GM12878 (cell line): ENCODE measurements around the gene MEGF11. TPM values are rescaled to one million over a fixed set of nuclear protein-coding genes. Genes with fewer than 3 reads are reported as not detected.

Source experiments
- ATAC-seq: fragments of 200-7000 bp; cut with Tn5 transposase; 3 replicates; pipeline ENCODE4 v1.9.1; 2020; ENCODE audit warnings: mild to moderate bottlenecking, moderate library complexity
- BruUV-seq: library from RNA; stranded (reverse); fragments of 400-500 nt; replicated peaks from 2 replicates; lab custom pipeline; 2021; lab: Mats Ljungman, UMichigan
- CTCF ChIA-PET: fragments of 300-600 bp; sonication (Branson Sonifier 250); formaldehyde crosslinking; extraction: SDS; loops from one replicate; lab custom pipeline; 2021; ENCODE audit warnings: inconsistent platforms; lab: Yijun Ruan, JAX
- POLR2A ChIA-PET: fragments of 350-600 bp; formaldehyde crosslinking; extraction: SDS; loops from one replicate; lab custom pipeline; 2021; ENCODE audit warnings: inconsistent platforms; lab: Charles Lee
- RAD21 ChIA-PET: fragments of 300-600 bp; sonication (Branson Sonifier 250); formaldehyde crosslinking; loops from one replicate; lab custom pipeline; 2023; ENCODE audit warnings: antibody characterized with exemption; ENCODE audit not compliant: unreplicated experiment; lab: Charles Lee
- SMC1A ChIA-PET: fragments of 300-600 bp; sonication (Branson Sonifier 250); formaldehyde crosslinking; loops from one replicate; lab custom pipeline; 2023; ENCODE audit not compliant: unreplicated experiment, uncharacterized antibody; lab: Charles Lee
- DNase-seq: peaks from one replicate; pipeline ENCODE4 v3.0.0-alpha.2; 2011; ENCODE audit warnings: low read depth, low spot score
- FAIRE-seq: peaks from 3 replicates; lab custom pipeline; 2011; peaks lifted over from hg19 to GRCh38; lab: Jason Lieb, UNC
- H2AFZ ChIP-seq: 2 replicates; pipeline ENCODE4 v1.6.0; 2011; ENCODE audit warnings: low read depth, low read length, control low read depth; ENCODE audit not compliant: control insufficient read depth
- H3K27ac ChIP-seq: 2 replicates; pipeline ENCODE4 v1.5.1; 2011; ENCODE audit warnings: control low read depth; ENCODE audit not compliant: control insufficient read depth, insufficient read depth
- H3K27me3 ChIP-seq, 2 experiments: replicated peaks in 1 of 2; 2 replicates each; pipeline versions ENCODE4 v1.6.0 to v1.6.1; 2011; ENCODE audit warnings: low read length in 1 of 2; ENCODE audit not compliant: control insufficient read depth in 2 of 2, insufficient read depth in 2 of 2
- H3K36me3 ChIP-seq, 2 experiments: 2 replicates each; pipeline ENCODE4 v1.5.1; 2011; ENCODE audit warnings: low read length in 1 of 2; ENCODE audit not compliant: control insufficient read depth in 2 of 2, insufficient read depth in 2 of 2
- H3K4me1 ChIP-seq: 2 replicates; pipeline ENCODE4 v1.6.1; 2011; ENCODE audit warnings: mild to moderate bottlenecking, low read length, moderate library complexity, mixed read lengths; ENCODE audit not compliant: control insufficient read depth, insufficient read depth
- H3K4me2 ChIP-seq: 2 replicates; pipeline ENCODE4 v1.6.0; 2011; ENCODE audit warnings: control low read depth; ENCODE audit not compliant: control insufficient read depth, insufficient read depth
- H3K4me3 ChIP-seq: fragments of 200-600 bp; sonication (generic); 2 replicates; pipeline ENCODE4 v1.5.1; 2016
- H3K79me2 ChIP-seq: 2 replicates; pipeline ENCODE4 v1.6.0; 2011; ENCODE audit warnings: low read length; ENCODE audit not compliant: control insufficient read depth, insufficient read depth
- H3K9ac ChIP-seq: 2 replicates; pipeline ENCODE4 v1.8.0; 2011; ENCODE audit warnings: low read length, control low read depth, mixed read lengths; ENCODE audit not compliant: control insufficient read depth, insufficient read depth
- H3K9me3 ChIP-seq: replicated peaks from 3 replicates; pipeline ENCODE4 v1.5.1; 2011; ENCODE audit warnings: mild to moderate bottlenecking, low read length; ENCODE audit not compliant: control insufficient read depth, insufficient read depth
- H4K20me1 ChIP-seq: 2 replicates; pipeline ENCODE4 v1.6.0; 2011; ENCODE audit not compliant: control insufficient read depth, insufficient read depth
- E4F1 ChIP-seq: fragments of 450-650 bp; IDR thresholded peaks from 2 replicates; pipeline ENCODE4 v1.6.1; 2018; ENCODE audit warnings: borderline replicate concordance, mild to moderate bottlenecking; ENCODE audit not compliant: partially characterized antibody
- MTA2 ChIP-seq: fragments of 450-650 bp; IDR thresholded peaks from 2 replicates; pipeline ENCODE4 v1.6.1; 2016; ENCODE audit warnings: low read depth, mild to moderate bottlenecking, moderate library complexity
- RB1 ChIP-seq: fragments of 450-650 bp; formaldehyde crosslinking; IDR thresholded peaks from 2 replicates; pipeline ENCODE4 v1.6.1; 2017; ENCODE audit warnings: mild to moderate bottlenecking, borderline replicate concordance
- RELB ChIP-seq: fragments of 450-650 bp; IDR thresholded peaks from 2 replicates; pipeline ENCODE4 v1.6.1; 2017; ENCODE audit warnings: low read depth, mild to moderate bottlenecking, moderate library complexity
- SUPT20H ChIP-seq: IDR thresholded peaks from 2 replicates; pipeline ENCODE4 v1.6.1; 2011; ENCODE audit warnings: low read depth, mild to moderate bottlenecking, low read length, moderate library complexity, borderline replicate concordance; ENCODE audit not compliant: control insufficient read depth
- ZNF384 ChIP-seq: IDR thresholded peaks from 2 replicates; pipeline ENCODE4 v1.6.1; 2012; ENCODE audit warnings: low read depth, mild to moderate bottlenecking, low read length, improper control_type of control experiment, borderline replicate concordance
- WGBS: methylation state at CpG from one replicate; pipeline ENCODE4 v1.1.6; 2016; ENCODE audit warnings: low lambda C conversion rate; ENCODE audit not compliant: insufficient replicate concordance, insufficient coverage; ENCODE audit errors: missing lambda C conversion rate; 5-methylcytosine and 5-hydroxymethylcytosine counted together
- in situ Hi-C: fragments of 300-500 bp; cut with MboI; formaldehyde crosslinking; loops from 9 replicates; pipeline ENCODE4 v1.14.3; 2018; ENCODE audit warnings: mixed read lengths
- intact Hi-C: fragments of 100-400 bp; cut with micrococcal nuclease; formaldehyde crosslinking; loops from one replicate; pipeline ENCODE4 v1.14.2; 2022; ENCODE audit not compliant: unreplicated experiment
- polyA plus RNA-seq, 11 experiments: library from polyadenylated mRNA; depleted of rRNA in 4 of 11; unstranded in 6 of 11; stranded (reverse) in 5 of 11; fragments of >200 nt; fragmentation: Nextera tagmentation in 4 of 11; fragmentation: Illumina TruSeq in 1 of 11; extraction: Ambion mirVana in 4 of 11; extraction: Trizol in 1 of 11; gene quantifications; 1 replicate in 1 of 11; 2 replicates in 10 of 11; pipeline versions ENCODE4 v1.2.1 to v1.2.3, GENCODE V29; 2011 to 2016; ENCODE audit warnings: inconsistent platforms in 2 of 11, missing spikeins in 2 of 11, low read depth in 1 of 11
- total RNA-seq, 4 experiments: library from RNA; depleted of rRNA in 3 of 4; stranded (reverse); fragments of >200 nt in 3 of 4; fragmentation: Illumina TruSeq in 1 of 4; extraction: Trizol in 1 of 4; gene quantifications; 2 replicates each; pipeline versions ENCODE4 v1.2.1 to v1.2.3, GENCODE V29; 2013 to 2021
- TF ChIP-seq, protein P1 (sequence below): fragments of 450-650 bp; IDR thresholded peaks from 2 replicates; pipeline ENCODE4 v1.6.1; 2017; ENCODE audit warnings: mild to moderate bottlenecking, moderate library complexity

The MEGF11 gene
- total and polyA plus RNA-seq, 10 of the 15 experiments (the other 5 are each of a cell fraction or from before 2014, with no cell fraction given): 0.03 to 1.7 (median 0.49) TPM

DNA sequence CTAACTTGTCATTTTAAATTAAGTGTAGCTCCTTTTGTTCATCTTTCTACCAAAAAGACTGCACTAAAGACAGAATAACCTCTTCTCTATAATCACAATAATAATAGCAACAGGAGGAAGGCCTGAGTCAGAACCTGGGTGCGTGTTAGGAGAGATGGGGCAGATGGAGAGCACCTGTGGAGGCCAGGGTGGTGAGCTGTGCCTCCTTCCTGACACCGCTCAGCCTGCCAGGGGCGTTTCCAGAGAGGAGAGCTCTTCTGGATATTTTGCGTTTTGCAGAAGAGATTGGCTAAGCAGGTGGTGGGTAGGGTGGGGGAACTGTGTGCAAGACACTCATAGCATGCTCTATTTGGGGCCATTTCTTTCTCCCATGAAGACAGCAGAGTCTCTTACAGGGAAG lies 83.5 kb downstream of the MEGF11 start (continued):
- TF ChIP-seq, protein P1, sequence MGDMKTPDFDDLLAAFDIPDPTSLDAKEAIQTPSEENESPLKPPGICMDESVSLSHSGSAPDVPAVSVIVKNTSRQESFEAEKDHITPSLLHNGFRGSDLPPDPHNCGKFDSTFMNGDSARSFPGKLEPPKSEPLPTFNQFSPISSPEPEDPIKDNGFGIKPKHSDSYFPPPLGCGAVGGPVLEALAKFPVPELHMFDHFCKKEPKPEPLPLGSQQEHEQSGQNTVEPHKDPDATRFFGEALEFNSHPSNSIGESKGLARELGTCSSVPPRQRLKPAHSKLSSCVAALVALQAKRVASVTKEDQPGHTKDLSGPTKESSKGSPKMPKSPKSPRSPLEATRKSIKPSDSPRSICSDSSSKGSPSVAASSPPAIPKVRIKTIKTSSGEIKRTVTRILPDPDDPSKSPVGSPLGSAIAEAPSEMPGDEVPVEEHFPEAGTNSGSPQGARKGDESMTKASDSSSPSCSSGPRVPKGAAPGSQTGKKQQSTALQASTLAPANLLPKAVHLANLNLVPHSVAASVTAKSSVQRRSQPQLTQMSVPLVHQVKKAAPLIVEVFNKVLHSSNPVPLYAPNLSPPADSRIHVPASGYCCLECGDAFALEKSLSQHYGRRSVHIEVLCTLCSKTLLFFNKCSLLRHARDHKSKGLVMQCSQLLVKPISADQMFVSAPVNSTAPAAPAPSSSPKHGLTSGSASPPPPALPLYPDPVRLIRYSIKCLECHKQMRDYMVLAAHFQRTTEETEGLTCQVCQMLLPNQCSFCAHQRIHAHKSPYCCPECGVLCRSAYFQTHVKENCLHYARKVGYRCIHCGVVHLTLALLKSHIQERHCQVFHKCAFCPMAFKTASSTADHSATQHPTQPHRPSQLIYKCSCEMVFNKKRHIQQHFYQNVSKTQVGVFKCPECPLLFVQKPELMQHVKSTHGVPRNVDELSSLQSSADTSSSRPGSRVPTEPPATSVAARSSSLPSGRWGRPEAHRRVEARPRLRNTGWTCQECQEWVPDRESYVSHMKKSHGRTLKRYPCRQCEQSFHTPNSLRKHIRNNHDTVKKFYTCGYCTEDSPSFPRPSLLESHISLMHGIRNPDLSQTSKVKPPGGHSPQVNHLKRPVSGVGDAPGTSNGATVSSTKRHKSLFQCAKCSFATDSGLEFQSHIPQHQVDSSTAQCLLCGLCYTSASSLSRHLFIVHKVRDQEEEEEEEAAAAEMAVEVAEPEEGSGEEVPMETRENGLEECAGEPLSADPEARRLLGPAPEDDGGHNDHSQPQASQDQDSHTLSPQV: no peak
- TF ChIP-seq ZNF384: no peak

GRCh38 chr15:66169625-66170024 lies 83.9 kb downstream of the MEGF11 start:
- WGBS: 81% methylated on average over 13 of the region's 13 CpGs
- POLR2A ChIA-PET: interaction anchor here (1.0 kb wide), 1 partner anchor 883 kb away, joined by 3 read pairs; the partner anchor contains the start of gene PARP16
- CTCF ChIA-PET: interaction anchor here (1.4 kb wide), 2 partner anchors 12 to 558 kb away, joined by 3 to 5 read pairs; partner anchors contain the start of gene INTS14
- TF ChIP-seq E4F1 (no peak), SUPT20H (no peak), RB1 (no peak), RELB (no peak), ZNF384 (no peak), MTA2 (no peak)
- TF ChIP-seq, protein P1: no peak

More at GRCh38 chr15:66169625-66170024, 83.9 kb downstream of the MEGF11 start:
- no peak overlapping the region for H3K4me3 ChIP-seq
- 0 out of 4 replicates have a peak, but pooled peaks cover 0 to 1% of the 10 kb centered on the region in 2 experiments for H3K27me3 ChIP-seq
- no peak overlapping the region for H3K9ac ChIP-seq
- BruUV-seq: no TSS peak
- FAIRE-seq (no peak), ATAC-seq (no peak), DNase-seq (no peak)
- ChIA-PET RAD21 (interaction anchor here (1.5 kb wide), 1 partner anchor 9 kb away, joined by 3 read pairs; no protein-coding TSS in a partner anchor), SMC1A (interaction anchor here (0.6 to 1.7 kb wide), 4 partner anchors 9 to 18 kb away, joined by 3 to 4 read pairs (median 4); no protein-coding TSS in a partner anchor)
- no peak overlapping the region for H2AFZ ChIP-seq
- in situ Hi-C loops (no loop called here), intact Hi-C loops (no loop called here)
- peaks cover 8% of the 10 kb centered on the region for H3K4me1 ChIP-seq
- no peak overlapping the region for H3K27ac ChIP-seq
- no peak overlapping the region for H3K4me2 ChIP-seq
- no peaks in the 10 kb centered on the region for H3K79me2 ChIP-seq
- no peaks in the 10 kb centered on the region for H3K9me3 ChIP-seq
- H3K36me3 ChIP-seq: no peaks in the 10 kb centered on the region
- no peaks in the 10 kb centered on the region for H4K20me1 ChIP-seq
